ENCODE results near the gene ADGRV1. TPM values are rescaled to one million over a fixed set of nuclear protein-coding genes. Genes with fewer than 3 reads are reported as not detected.

Gene ADGRV1
- total RNA-seq, 4 donors from 2014 or later: 6.0 to 37.0 (median 10.6) TPM

DNA sequence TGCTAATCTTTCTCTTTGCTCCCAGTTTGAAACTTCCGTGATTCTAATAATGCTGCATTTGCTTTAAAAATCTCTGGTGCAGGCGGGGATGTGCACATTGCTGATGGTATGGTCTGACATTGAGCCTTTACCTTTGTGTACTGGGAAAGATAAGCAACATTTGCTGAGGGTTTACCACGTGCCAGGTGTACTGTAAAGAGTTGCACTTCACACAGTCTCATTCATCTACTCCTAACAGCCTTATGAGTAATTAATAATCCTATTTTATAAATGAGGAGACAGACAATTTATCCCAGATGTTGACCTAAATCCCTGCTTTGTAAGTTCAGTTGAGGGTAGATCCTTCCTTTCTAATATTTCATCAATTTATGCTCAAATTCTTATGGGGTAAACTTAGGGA is 726 bp upstream of the ADGRV1 start:
- peaks cover 0 to 20% (median 11%) of the 10 kb centered on the region in 4 donors for H3K4me1 ChIP-seq
- H3K36me3 ChIP-seq: no peaks in the 10 kb centered on the region
- peak overlapping the region in 3 of 4 donors; percentile 41 to 67 (median 46) for H3K4me3 ChIP-seq
- H3K27ac ChIP-seq: peak overlapping the region in 1 of 4 donors; percentile 26
- intact Hi-C loops (cut with DNase I; ENCODE audit: low total_unique reads) (no loop called here), in situ Hi-C loops (cut with MboI; ENCODE audit: low pct_ligation_motif_present in 1 of 4, low pct_unique_long_range_greater_than_20kb in 1 of 4, low sequenced_read_pairs in 3 of 4) (no loop called here)
- 0 to 6% methylated on average over 2 to 3 of the region's 3 CpGs for WGBS, 2 donors (ENCODE audit: low coverage in 1 of 2)
- H3K27me3 ChIP-seq: peaks cover 58% of the 10 kb centered on the region
- DNase-seq: no peak
- no peaks in the 10 kb centered on the region for H3K9me3 ChIP-seq
- TF ChIP-seq POLR2A (IDR thresholded peaks at IDR 0.05) (no peak), EP300 (IDR thresholded peaks at IDR 0.05; ENCODE audit: low read depth) (no peak), POLR2AphosphoS5 (IDR thresholded peaks at IDR 0.05) (no peak)
- TF ChIP-seq, protein P1, sequence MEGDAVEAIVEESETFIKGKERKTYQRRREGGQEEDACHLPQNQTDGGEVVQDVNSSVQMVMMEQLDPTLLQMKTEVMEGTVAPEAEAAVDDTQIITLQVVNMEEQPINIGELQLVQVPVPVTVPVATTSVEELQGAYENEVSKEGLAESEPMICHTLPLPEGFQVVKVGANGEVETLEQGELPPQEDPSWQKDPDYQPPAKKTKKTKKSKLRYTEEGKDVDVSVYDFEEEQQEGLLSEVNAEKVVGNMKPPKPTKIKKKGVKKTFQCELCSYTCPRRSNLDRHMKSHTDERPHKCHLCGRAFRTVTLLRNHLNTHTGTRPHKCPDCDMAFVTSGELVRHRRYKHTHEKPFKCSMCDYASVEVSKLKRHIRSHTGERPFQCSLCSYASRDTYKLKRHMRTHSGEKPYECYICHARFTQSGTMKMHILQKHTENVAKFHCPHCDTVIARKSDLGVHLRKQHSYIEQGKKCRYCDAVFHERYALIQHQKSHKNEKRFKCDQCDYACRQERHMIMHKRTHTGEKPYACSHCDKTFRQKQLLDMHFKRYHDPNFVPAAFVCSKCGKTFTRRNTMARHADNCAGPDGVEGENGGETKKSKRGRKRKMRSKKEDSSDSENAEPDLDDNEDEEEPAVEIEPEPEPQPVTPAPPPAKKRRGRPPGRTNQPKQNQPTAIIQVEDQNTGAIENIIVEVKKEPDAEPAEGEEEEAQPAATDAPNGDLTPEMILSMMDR (IDR thresholded peaks at IDR 0.05): no peak

DNA sequence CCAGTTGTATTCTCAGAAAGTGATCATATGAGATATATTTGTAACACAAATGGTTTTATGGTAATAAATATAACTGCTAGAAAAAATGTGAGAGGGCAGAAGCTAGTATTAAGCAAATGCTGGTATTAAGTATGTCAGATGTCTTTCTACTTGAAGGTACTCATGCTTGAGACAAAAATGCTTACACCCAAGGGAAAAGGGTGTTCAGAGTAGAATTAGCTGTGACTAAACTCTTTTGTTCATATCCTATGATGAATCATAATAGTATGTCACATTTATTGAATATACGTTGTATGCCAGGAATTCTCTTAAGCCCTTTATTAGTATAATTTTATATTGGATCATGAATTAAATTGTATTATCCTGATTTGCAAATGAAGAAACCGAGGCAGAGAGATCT is 2.2 kb downstream of the ADGRV1 start:
- 67 to 74% methylated on average over 2 of the region's 2 CpGs for WGBS, 2 donors (ENCODE audit: low coverage in 1 of 2)
- DNase-seq: no peak

DNA sequence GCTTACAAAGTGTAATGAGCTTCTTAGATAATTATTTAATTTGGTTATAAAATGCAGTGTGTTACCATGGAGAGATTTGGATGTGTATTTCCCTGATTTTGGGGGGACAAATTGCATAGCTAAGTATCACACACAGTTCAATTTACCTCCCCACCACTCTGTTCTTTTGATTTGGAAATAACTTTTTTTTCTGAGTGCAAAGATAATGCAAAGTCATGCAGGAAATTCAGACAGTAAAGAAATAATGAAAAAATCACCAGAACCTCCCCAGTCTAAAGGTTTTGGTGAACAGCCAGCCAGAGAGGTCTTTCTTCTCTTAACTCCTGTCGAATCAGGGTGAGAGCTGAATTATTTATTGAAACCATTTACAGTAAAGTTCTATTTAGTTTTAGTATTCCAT is 3.2 kb downstream of the ADGRV1 start:
- Histone ChIP-seq H3K36me3 (no peaks in the 10 kb centered on the region), H3K9me3 (no peaks in the 10 kb centered on the region), H3K4me1 (peaks cover 0 to 20% (median 11%) of the 10 kb centered on the region in 4 donors), H3K4me3 (no peak overlapping the region), H3K27me3 (peaks cover 51% of the 10 kb centered on the region), H3K27ac (no peak overlapping the region)
- TF ChIP-seq, protein P1 (IDR thresholded peaks at IDR 0.05): no peak
- TF ChIP-seq EP300 (IDR thresholded peaks at IDR 0.05; ENCODE audit: low read depth) (no peak), POLR2A (IDR thresholded peaks at IDR 0.05) (no peak), POLR2AphosphoS5 (IDR thresholded peaks at IDR 0.05) (no peak)
- whole genome bisulfite sequencing, 2 donors (ENCODE audit: low coverage in 1 of 2): 54 to 71% methylated on average over 1 of the region's 1 CpG
- DNase-seq: no peak
- in situ Hi-C loops (cut with MboI; ENCODE audit: low pct_ligation_motif_present in 1 of 4, low pct_unique_long_range_greater_than_20kb in 1 of 4, low sequenced_read_pairs in 3 of 4): no loop called here
- intact Hi-C loops (cut with DNase I; ENCODE audit: low total_unique reads): no loop called here

More for the DNA sequence above, 2.2 kb downstream of the ADGRV1 start:
- H3K27me3 ChIP-seq: peaks cover 58% of the 10 kb centered on the region
- no peaks in the 10 kb centered on the region for H3K36me3 ChIP-seq
- no peak overlapping the region for H3K27ac ChIP-seq
- no peaks in the 10 kb centered on the region for H3K9me3 ChIP-seq
- peaks cover 0 to 20% (median 11%) of the 10 kb centered on the region in 4 donors for H3K4me1 ChIP-seq
- intact Hi-C loops (cut with DNase I; ENCODE audit: low total_unique reads): no loop called here
- TF ChIP-seq, protein P1 (IDR thresholded peaks at IDR 0.05): no peak
- TF ChIP-seq POLR2AphosphoS5 (IDR thresholded peaks at IDR 0.05): no peak
- TF ChIP-seq POLR2A (IDR thresholded peaks at IDR 0.05): no peak
- no peak for TF ChIP-seq EP300 (IDR thresholded peaks at IDR 0.05; ENCODE audit: low read depth)
- in situ Hi-C loops (cut with MboI; ENCODE audit: low pct_ligation_motif_present in 1 of 4, low pct_unique_long_range_greater_than_20kb in 1 of 4, low sequenced_read_pairs in 3 of 4): no loop called here
- H3K4me3 ChIP-seq: no peak overlapping the region

DNA sequence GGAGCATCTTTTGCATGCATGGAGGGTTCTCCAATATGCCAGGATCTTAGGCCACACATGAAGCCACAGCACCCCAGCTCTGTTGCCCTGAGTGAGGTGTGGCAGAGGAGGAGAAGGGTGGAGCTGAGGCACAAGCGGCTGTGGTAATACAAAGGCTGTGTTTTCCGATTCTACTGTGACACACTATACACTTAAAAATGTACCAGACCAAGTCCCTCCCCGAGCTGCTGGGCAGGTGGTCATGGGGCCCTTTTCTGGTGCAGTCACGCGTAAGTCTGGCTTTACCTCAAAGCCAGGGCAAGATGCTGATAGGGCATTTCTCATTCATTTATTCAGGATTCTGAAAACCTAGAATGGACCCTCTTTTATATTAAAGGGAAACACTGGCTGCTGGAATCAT is 3.7 kb downstream of the ADGRV1 start:
- H3K9me3 ChIP-seq: no peaks in the 10 kb centered on the region
- intact Hi-C loops (cut with DNase I; ENCODE audit: low total_unique reads) (no loop called here), in situ Hi-C loops (cut with MboI; ENCODE audit: low pct_ligation_motif_present in 1 of 4, low pct_unique_long_range_greater_than_20kb in 1 of 4, low sequenced_read_pairs in 3 of 4) (no loop called here)
- peaks cover 46% of the 10 kb centered on the region for H3K27me3 ChIP-seq
- WGBS, 2 donors (ENCODE audit: low coverage in 1 of 2): 63 to 69% methylated on average over 3 to 5 of the region's 5 CpGs
- DNase-seq: no peak
- no peak overlapping the region for H3K27ac ChIP-seq
- no peak overlapping the region for H3K4me3 ChIP-seq
- TF ChIP-seq POLR2A (IDR thresholded peaks at IDR 0.05) (no peak), POLR2AphosphoS5 (IDR thresholded peaks at IDR 0.05) (no peak), EP300 (IDR thresholded peaks at IDR 0.05; ENCODE audit: low read depth) (no peak)
- TF ChIP-seq, protein P1 (IDR thresholded peaks at IDR 0.05): no peak
- H3K36me3 ChIP-seq: no peaks in the 10 kb centered on the region
- H3K4me1 ChIP-seq: peaks cover 0 to 20% (median 11%) of the 10 kb centered on the region in 4 donors
